Panc1 (cell line): Measurements from ENCODE around the gene HOXB7. TPM values are rescaled to one million over a fixed set of nuclear protein-coding genes. Genes with fewer than 3 reads are reported as not detected.
A peak's percentile ranks its signal among the peaks of the same experiment; 100 is the strongest.

ENCODE experiments used
- ATAC-seq: fragments of 200-7000 bp; cut with Tn5 transposase; 2 replicates; pipeline ENCODE4 v1.9.1; 2020; ENCODE audit warnings: mild to moderate bottlenecking, moderate library complexity
- BruUV-seq: library from RNA; stranded (reverse); fragments of 400-500 nt; replicated peaks from 2 replicates; lab custom pipeline; 2021; lab: Mats Ljungman, UMichigan
- CTCF ChIA-PET: fragments of 300-600 bp; sonication (Branson Sonifier 250); formaldehyde crosslinking; loops from one replicate; lab custom pipeline; 2022; ENCODE audit warnings: antibody characterized with exemption; lab: Charles Lee
- POLR2A ChIA-PET: fragments of 300-600 bp; sonication (Branson Sonifier 250); formaldehyde crosslinking; loops from one replicate; lab custom pipeline; 2022; ENCODE audit warnings: antibody characterized with exemption; lab: Charles Lee
- DNase-seq: peaks from one replicate; pipeline ENCODE4 v3.0.0-alpha.2; 2010; ENCODE audit warnings: low read depth, low spot score
- H3K27ac ChIP-seq: 2 replicates; pipeline ENCODE4 v1.5.1; 2011; ENCODE audit warnings: mild to moderate bottlenecking, low read length, inconsistent platforms
- H3K27me3 ChIP-seq: fragments of 200-500 bp; sonication (Bioruptor generic); 2 replicates; pipeline ENCODE4 v1.6.0; 2014; ENCODE audit warnings: low read length, inconsistent platforms; ENCODE audit not compliant: control insufficient read depth, insufficient read depth
- H3K36me3 ChIP-seq: fragments of 200-500 bp; sonication (Bioruptor generic); 2 replicates; pipeline ENCODE4 v1.5.1; 2014; ENCODE audit warnings: inconsistent platforms, mild to moderate bottlenecking, low read length, moderate library complexity; ENCODE audit not compliant: control insufficient read depth, insufficient read depth
- H3K4me1 ChIP-seq: 2 replicates; pipeline ENCODE4 v1.5.1; 2011; ENCODE audit warnings: inconsistent platforms, mild to moderate bottlenecking, low read length, moderate library complexity; ENCODE audit not compliant: control insufficient read depth, insufficient read depth
- H3K4me3 ChIP-seq, 2 experiments: 2 replicates each; pipeline ENCODE4 v1.5.1; 2011 to 2012; ENCODE audit warnings: low read depth in 2 of 2, low read length in 2 of 2, mild to moderate bottlenecking in 2 of 2, inconsistent platforms in 1 of 2, moderate library complexity in 1 of 2
- H3K9me3 ChIP-seq: fragments of 200-500 bp; sonication (Bioruptor generic); 2 replicates; pipeline ENCODE4 v1.5.1; 2014; ENCODE audit warnings: low read depth, mild to moderate bottlenecking, inconsistent platforms, low read length, moderate library complexity; ENCODE audit not compliant: control insufficient read depth, insufficient read depth
- POLR2AphosphoS5 ChIP-seq: IDR thresholded peaks from 2 replicates; pipeline ENCODE4 v1.6.1; 2012; ENCODE audit warnings: mild to moderate bottlenecking, low read depth, low read length, moderate library complexity
- SIN3A ChIP-seq: IDR thresholded peaks from 2 replicates; pipeline ENCODE4 v1.6.1; 2012; ENCODE audit warnings: low read depth, mild to moderate bottlenecking, low read length, moderate library complexity, borderline replicate concordance; ENCODE audit not compliant: insufficient read depth
- TCF7L2 ChIP-seq: IDR thresholded peaks from 2 replicates; pipeline ENCODE4 v1.6.1; 2011; ENCODE audit warnings: mild to moderate bottlenecking, low read depth, low read length, inconsistent platforms
- in situ Hi-C: cut with HindIII; loops from 2 replicates; pipeline ENCODE4 v1.10.0; 2016; ENCODE audit warnings: low sequenced_read_pairs, low pct_unique_long_range_greater_than_20kb
- intact Hi-C: fragments of 100-400 bp; cut with micrococcal nuclease; formaldehyde crosslinking; loops from one replicate; pipeline ENCODE4 v1.10.0; 2022; ENCODE audit not compliant: unreplicated experiment
- total RNA-seq: library from RNA; stranded (reverse); gene quantifications from one replicate; pipeline ENCODE4 v1.2.1, GENCODE V29; 2021; ENCODE audit not compliant: unreplicated experiment
- TF ChIP-seq, protein P1 (sequence below): fragments of 450-650 bp; IDR thresholded peaks from 2 replicates; pipeline ENCODE4 v1.5.1; 2017; ENCODE audit warnings: mild to moderate bottlenecking
- TF ChIP-seq, protein P2 (sequence below), 2 experiments: IDR thresholded peaks; 2 replicates each; pipeline ENCODE4 v1.6.1; 2011 to 2012; ENCODE audit warnings: low read depth in 2 of 2, control low read depth in 1 of 2, low read length in 1 of 2, mild to moderate bottlenecking in 1 of 2, moderate library complexity in 1 of 2; ENCODE audit not compliant: insufficient read depth in 1 of 2

HOXB7 gene
- total RNA-seq, 1 experiment from 2014 or later: 44.0 TPM

DNA sequence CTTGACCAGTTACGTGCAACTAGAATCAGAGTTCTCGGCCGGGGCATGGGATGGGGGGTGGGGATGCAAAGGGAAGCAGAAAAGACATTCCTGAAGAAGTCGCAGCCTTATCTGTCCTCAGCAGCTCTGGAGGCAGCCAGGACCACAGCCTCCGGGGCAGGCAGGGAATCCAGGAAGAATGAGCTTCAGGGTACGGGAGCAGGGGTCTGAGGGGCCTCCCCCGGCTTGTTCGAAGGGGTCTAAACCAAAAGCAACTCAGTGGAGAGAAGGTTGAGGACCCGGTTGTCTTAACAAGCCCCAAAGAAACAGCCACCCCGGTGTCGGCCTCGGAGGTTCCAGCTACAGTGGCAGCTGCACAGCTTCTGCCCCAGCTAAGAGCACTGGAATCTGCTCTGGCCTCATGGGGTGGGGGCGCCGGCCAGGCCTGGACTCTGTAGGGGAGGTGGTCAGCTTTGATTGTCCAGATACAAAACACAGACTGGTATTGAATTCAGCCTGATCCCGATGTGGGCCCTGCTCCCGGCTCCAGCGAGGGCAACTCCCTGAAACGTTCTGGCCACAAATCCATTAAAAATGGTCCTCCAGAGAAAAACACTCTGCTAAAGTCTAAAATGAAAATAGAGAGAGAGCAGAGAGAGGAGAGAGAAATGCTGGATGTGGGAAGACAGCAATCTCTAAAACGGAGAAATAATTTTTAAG lies 40.3 kb downstream of the HOXB7 start:
- TF ChIP-seq SIN3A: no peak; the same call in 1 of the 2 replicates
- TF ChIP-seq POLR2AphosphoS5: no peak; the same call in 1 of the 2 replicates
- TF ChIP-seq, protein P1, sequence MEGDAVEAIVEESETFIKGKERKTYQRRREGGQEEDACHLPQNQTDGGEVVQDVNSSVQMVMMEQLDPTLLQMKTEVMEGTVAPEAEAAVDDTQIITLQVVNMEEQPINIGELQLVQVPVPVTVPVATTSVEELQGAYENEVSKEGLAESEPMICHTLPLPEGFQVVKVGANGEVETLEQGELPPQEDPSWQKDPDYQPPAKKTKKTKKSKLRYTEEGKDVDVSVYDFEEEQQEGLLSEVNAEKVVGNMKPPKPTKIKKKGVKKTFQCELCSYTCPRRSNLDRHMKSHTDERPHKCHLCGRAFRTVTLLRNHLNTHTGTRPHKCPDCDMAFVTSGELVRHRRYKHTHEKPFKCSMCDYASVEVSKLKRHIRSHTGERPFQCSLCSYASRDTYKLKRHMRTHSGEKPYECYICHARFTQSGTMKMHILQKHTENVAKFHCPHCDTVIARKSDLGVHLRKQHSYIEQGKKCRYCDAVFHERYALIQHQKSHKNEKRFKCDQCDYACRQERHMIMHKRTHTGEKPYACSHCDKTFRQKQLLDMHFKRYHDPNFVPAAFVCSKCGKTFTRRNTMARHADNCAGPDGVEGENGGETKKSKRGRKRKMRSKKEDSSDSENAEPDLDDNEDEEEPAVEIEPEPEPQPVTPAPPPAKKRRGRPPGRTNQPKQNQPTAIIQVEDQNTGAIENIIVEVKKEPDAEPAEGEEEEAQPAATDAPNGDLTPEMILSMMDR: no peak
- TF ChIP-seq TCF7L2: no peak
- TF ChIP-seq, protein P2, sequence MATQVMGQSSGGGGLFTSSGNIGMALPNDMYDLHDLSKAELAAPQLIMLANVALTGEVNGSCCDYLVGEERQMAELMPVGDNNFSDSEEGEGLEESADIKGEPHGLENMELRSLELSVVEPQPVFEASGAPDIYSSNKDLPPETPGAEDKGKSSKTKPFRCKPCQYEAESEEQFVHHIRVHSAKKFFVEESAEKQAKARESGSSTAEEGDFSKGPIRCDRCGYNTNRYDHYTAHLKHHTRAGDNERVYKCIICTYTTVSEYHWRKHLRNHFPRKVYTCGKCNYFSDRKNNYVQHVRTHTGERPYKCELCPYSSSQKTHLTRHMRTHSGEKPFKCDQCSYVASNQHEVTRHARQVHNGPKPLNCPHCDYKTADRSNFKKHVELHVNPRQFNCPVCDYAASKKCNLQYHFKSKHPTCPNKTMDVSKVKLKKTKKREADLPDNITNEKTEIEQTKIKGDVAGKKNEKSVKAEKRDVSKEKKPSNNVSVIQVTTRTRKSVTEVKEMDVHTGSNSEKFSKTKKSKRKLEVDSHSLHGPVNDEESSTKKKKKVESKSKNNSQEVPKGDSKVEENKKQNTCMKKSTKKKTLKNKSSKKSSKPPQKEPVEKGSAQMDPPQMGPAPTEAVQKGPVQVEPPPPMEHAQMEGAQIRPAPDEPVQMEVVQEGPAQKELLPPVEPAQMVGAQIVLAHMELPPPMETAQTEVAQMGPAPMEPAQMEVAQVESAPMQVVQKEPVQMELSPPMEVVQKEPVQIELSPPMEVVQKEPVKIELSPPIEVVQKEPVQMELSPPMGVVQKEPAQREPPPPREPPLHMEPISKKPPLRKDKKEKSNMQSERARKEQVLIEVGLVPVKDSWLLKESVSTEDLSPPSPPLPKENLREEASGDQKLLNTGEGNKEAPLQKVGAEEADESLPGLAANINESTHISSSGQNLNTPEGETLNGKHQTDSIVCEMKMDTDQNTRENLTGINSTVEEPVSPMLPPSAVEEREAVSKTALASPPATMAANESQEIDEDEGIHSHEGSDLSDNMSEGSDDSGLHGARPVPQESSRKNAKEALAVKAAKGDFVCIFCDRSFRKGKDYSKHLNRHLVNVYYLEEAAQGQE (IDR thresholded peaks at IDR 0.05; ENCODE audit: insufficient read depth in 1 of 2, low read depth in 2 of 2, low read length in 1 of 2): no peak
- Histone ChIP-seq H3K27me3 (no peaks in the 10 kb centered on the region), H3K9me3 (no peaks in the 10 kb centered on the region), H3K4me3 (peak overlapping the region; percentile 22 to 99), H3K4me1 (peaks cover 99% of the 10 kb centered on the region), H3K27ac (peak overlapping the region; percentile 97), H3K36me3 (peaks cover 11% of the 10 kb centered on the region)
- ChIA-PET CTCF (no interaction called here), POLR2A (interaction anchor here (0.6 to 1.4 kb wide), 2 partner anchors 7 to 10 kb away, joined by 5 to 7 read pairs; no protein-coding TSS in a partner anchor)
- no TSS peak for BruUV-seq
- 0 out of 2 replicates have a peak, but pooled peaks have one; percentile 2 for ATAC-seq
- in situ Hi-C loops (no loop called here), intact Hi-C loops (no loop called here)
- DNase-seq: no peak

DNA sequence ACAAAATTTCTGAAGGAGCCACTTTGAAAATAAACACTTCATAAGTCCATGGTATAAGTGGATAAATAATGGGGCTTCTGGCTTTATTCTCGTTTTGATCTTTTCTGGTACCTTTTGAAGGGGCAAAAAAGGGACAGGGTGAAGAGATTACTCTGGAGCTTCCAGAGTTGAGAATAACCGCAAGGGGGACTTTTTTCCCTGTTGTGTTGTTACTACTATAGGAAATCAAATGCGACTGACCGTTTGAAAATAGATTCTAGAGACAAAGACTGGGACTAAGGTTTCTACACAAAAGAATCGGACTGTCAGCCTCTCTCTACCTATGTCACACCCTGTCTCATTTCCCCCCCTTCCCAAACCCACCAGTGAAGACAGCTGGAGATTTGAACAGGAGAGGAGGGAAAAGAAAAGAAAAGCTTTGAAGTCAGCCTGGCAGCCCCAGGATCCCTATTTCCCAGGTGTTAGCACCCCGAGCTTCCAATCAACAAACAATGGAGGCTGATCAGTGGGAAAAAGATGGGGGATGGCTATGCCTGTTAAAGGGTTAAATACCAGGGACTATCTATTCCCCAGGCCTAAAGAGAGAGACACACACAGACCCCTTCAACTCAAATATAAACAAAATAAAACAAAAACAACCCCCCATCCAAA lies 41.0 kb downstream of the HOXB7 start:
- TF ChIP-seq POLR2AphosphoS5 (no peak), TCF7L2 (0 out of 2 replicates have a peak, but pooled peaks have one; percentile 48)
- TF ChIP-seq, protein P1: no peak
- TF ChIP-seq, protein P2 (IDR thresholded peaks at IDR 0.05; ENCODE audit: insufficient read depth in 1 of 2, low read depth in 2 of 2, low read length in 1 of 2): no peak
- ChIA-PET CTCF (interaction anchor here (0.7 to 1.0 kb wide), 2 partner anchors 18 to 19 kb away, joined by 3 read pairs; no protein-coding TSS in a partner anchor), POLR2A (interaction anchor here (0.6 to 1.6 kb wide), 4 partner anchors 8 to 218 kb away, joined by 3 to 7 read pairs (median 4); no protein-coding TSS in a partner anchor)
- no peaks in the 10 kb centered on the region for H3K27me3 ChIP-seq
- peak overlapping the region; percentile 22 to 99 for H3K4me3 ChIP-seq
- peaks cover 10% of the 10 kb centered on the region; the same call in 1 of the 2 replicates for H3K36me3 ChIP-seq
- intact Hi-C loops: no loop called here
- ATAC-seq (no peak), DNase-seq (no peak)
- in situ Hi-C loops: no loop called here
- BruUV-seq: no TSS peak
- peaks cover 99% of the 10 kb centered on the region for H3K4me1 ChIP-seq
- no peaks in the 10 kb centered on the region for H3K9me3 ChIP-seq
- H3K27ac ChIP-seq: peak overlapping the region; percentile 97
